SU-DHL-6 (cell line): Measurements from ENCODE around the gene CXCR3.
"Not testable (repeated sequence)": the region's sequence is repeated elsewhere in the genome, so short reads cannot be mapped to it uniquely, and the experiment has no call there.

Experiments used
- H2AFZ ChIP-seq: fragments of 200-600 bp; sonication (generic); 2 replicates; pipeline ENCODE4 v1.6.1; 2014; ENCODE audit warnings: low read depth, mild to moderate bottlenecking, moderate library complexity, mixed read lengths, antibody characterized with exemption, low read length; ENCODE audit not compliant: severe bottlenecking
- H3F3A ChIP-seq: fragments of 200-600 bp; shearing (Covaris generic); 2 replicates; pipeline ENCODE4 v1.6.0; 2016; ENCODE audit warnings: antibody characterized with exemption, mild to moderate bottlenecking; ENCODE audit not compliant: insufficient read depth
- H3K27ac ChIP-seq: fragments of 200-600 bp; sonication (generic); 2 replicates; pipeline ENCODE4 v1.5.1; 2016; ENCODE audit warnings: low read depth, mild to moderate bottlenecking, low read length, moderate library complexity, mixed read lengths
- H3K27me3 ChIP-seq: fragments of 200-600 bp; sonication (generic), shearing (Covaris generic); 2 replicates; pipeline ENCODE4 v1.6.0; 2014; ENCODE audit warnings: mild to moderate bottlenecking, low read length
- H3K36me3 ChIP-seq: fragments of 200-600 bp; sonication (generic); 2 replicates; pipeline ENCODE4 v1.6.1; 2014; ENCODE audit warnings: mild to moderate bottlenecking, low read length, mixed read lengths
- H3K4me2 ChIP-seq: fragments of 300-600, 200-600 bp; shearing (Covaris generic), sonication (generic); 2 replicates; pipeline ENCODE4 v1.6.0; 2014; ENCODE audit warnings: low read length, low read depth, mild to moderate bottlenecking; ENCODE audit not compliant: poor library complexity, severe bottlenecking
- H3K4me3 ChIP-seq: fragments of 200-600 bp; sonication (generic); 2 replicates; pipeline ENCODE4 v1.5.1; 2014; ENCODE audit warnings: antibody characterized with exemption, low read length, mild to moderate bottlenecking, mixed read lengths; ENCODE audit not compliant: insufficient read depth, poor library complexity, severe bottlenecking
- H3K79me2 ChIP-seq: fragments of 200-600 bp; sonication (generic); 2 replicates; pipeline ENCODE4 v1.6.1; 2014; ENCODE audit warnings: mild to moderate bottlenecking, low read length, moderate library complexity; ENCODE audit not compliant: insufficient read depth
- H3K9ac ChIP-seq: fragments of 200-600 bp; sonication (generic); 2 replicates; pipeline ENCODE4 v1.7.0; 2014; ENCODE audit warnings: mild to moderate bottlenecking, low read length
- H3K9me2 ChIP-seq: fragments of 200-600 bp; sonication (generic); replicated peaks from 2 replicates; pipeline ENCODE4 v1.6.1; 2014; ENCODE audit warnings: low read length; ENCODE audit not compliant: insufficient read depth
- H3K9me3 ChIP-seq: fragments of 200-600 bp; sonication (generic); 2 replicates; pipeline ENCODE4 v1.6.1; 2014; ENCODE audit warnings: low read length, mixed read lengths; ENCODE audit not compliant: insufficient read depth
- H4K20me1 ChIP-seq: fragments of 200-600 bp; sonication (generic); 2 replicates; pipeline ENCODE4 v1.6.1; 2014; ENCODE audit warnings: low read depth, mild to moderate bottlenecking, antibody characterized with exemption, low read length, moderate library complexity, mixed read lengths
- EZH2phosphoT487 ChIP-seq: fragments of 200-600 bp; sonication (generic), shearing (Covaris generic); conservative IDR thresholded peaks from 2 replicates; pipeline ENCODE4 v1.6.1; 2018; ENCODE audit warnings: mild to moderate bottlenecking, antibody characterized with exemption, low read length, moderate library complexity, mixed read lengths
- TF ChIP-seq, protein P1 (sequence below): fragments of 200-600 bp; sonication (generic); IDR thresholded peaks from one replicate; pipeline ENCODE4 v1.5.1; 2017; ENCODE audit warnings: antibody characterized with exemption, mild to moderate bottlenecking, low read length, moderate library complexity; ENCODE audit not compliant: insufficient read depth, poor library complexity, severe bottlenecking

The CXCR3 gene

DNA sequence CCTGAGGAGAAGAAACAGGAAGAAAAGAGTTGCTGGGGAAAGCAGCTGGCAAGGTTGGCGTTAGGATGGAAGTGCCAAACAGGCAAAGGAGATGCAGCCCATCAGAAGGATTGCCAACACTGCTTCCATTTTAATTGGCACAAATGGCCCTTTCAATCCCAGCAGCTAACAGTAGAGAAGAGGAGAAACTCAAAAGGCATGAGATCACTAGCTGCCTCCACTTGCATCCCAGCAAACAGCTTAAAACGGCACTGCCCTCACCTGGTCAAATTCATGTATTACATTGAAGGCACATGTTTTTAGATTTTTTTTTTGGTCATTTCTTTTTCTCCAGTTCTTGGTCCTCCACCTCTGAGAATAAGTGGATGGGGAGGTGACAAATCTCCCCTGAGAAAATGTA is 34.1 kb upstream of the CXCR3 start:
- TF ChIP-seq, protein P1, sequence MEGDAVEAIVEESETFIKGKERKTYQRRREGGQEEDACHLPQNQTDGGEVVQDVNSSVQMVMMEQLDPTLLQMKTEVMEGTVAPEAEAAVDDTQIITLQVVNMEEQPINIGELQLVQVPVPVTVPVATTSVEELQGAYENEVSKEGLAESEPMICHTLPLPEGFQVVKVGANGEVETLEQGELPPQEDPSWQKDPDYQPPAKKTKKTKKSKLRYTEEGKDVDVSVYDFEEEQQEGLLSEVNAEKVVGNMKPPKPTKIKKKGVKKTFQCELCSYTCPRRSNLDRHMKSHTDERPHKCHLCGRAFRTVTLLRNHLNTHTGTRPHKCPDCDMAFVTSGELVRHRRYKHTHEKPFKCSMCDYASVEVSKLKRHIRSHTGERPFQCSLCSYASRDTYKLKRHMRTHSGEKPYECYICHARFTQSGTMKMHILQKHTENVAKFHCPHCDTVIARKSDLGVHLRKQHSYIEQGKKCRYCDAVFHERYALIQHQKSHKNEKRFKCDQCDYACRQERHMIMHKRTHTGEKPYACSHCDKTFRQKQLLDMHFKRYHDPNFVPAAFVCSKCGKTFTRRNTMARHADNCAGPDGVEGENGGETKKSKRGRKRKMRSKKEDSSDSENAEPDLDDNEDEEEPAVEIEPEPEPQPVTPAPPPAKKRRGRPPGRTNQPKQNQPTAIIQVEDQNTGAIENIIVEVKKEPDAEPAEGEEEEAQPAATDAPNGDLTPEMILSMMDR: peak; percentile 34
- no peak for TF ChIP-seq EZH2phosphoT487
- Histone ChIP-seq H3K79me2 (no peaks in the 10 kb centered on the region), H4K20me1 (no peaks in the 10 kb centered on the region), H3K9me3 (no peaks in the 10 kb centered on the region), H2AFZ (no peak overlapping the region), H3K27me3 (no peaks in the 10 kb centered on the region), H3K9ac (no peak overlapping the region), H3K36me3 (no peaks in the 10 kb centered on the region), H3K9me2 (no peaks in the 10 kb centered on the region), H3K4me2 (no peak overlapping the region), H3K27ac (no peak overlapping the region), H3F3A (no peaks in the 10 kb centered on the region), H3K4me3 (no peak overlapping the region)

DNA sequence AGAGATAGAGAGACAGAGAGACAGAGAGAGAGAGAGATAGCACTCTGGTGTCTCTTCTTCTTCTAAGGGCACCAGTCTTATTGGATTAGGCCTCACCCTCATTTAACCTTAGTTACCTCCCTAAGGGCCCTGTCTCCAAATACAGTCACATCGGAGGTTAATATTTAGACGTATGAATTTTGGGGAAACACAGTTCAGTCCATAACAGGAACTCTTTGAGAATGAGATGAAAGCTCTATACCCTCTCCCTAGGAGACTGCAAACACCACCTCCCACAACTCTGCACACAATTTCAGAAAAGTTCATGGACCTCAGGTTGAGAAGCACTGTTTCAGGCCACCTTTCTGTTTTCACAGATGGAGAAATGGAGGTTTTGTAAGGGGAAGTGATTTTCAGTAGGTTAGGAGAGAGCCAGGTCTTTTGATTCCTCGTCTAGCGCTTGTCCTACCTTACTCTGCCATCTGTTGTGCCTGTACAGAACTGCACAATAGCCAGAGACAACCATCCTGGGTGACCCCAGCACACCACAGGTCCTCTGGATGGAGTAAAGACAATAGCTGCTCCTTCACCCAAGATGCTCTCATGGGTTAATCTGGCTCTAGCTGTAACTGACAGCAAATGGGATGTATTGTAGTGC is 32.1 kb upstream of the CXCR3 start:
- no peaks in the 10 kb centered on the region for H3K9me3 ChIP-seq
- no peak overlapping the region for H3K9ac ChIP-seq
- H3K36me3 ChIP-seq: no peaks in the 10 kb centered on the region
- TF ChIP-seq, protein P1: no peak
- no peak for TF ChIP-seq EZH2phosphoT487
- no peak overlapping the region for H3K4me3 ChIP-seq
- H3K9me2 ChIP-seq: no peaks in the 10 kb centered on the region
- no peaks in the 10 kb centered on the region for H3K27me3 ChIP-seq
- no peak overlapping the region for H2AFZ ChIP-seq
- H3K4me2 ChIP-seq: no peak overlapping the region
- no peaks in the 10 kb centered on the region for H3K79me2 ChIP-seq
- no peaks in the 10 kb centered on the region for H3F3A ChIP-seq
- no peak overlapping the region for H3K27ac ChIP-seq
- H4K20me1 ChIP-seq: no peaks in the 10 kb centered on the region

DNA sequence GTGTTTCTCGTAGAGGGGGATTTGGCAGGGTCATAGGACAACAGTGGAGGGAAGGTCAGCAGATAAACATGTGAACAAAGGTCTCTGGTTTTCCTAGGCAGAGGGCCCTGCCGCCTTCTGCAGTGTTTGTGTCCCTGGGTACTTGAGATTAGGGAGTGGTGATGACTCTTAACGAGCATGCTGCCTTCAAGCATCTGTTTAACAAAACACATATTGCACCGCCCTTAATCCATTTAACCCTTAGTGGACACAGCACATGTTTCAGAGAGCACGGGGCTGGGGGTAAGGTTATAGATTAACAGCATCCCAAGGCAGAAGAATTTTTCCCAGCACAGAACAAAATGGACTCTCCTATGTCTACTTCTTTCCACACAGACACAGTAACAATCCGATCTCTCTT is 26.1 kb upstream of the CXCR3 start:
- H3K9me2 ChIP-seq, H3F3A ChIP-seq, H3K4me3 ChIP-seq, H4K20me1 ChIP-seq, H3K27me3 ChIP-seq, H3K9me3 ChIP-seq, H3K79me2 ChIP-seq, H3K4me2 ChIP-seq, H2AFZ ChIP-seq, H3K27ac ChIP-seq, H3K36me3 ChIP-seq, H3K9ac ChIP-seq: not testable (repeated sequence)

DNA sequence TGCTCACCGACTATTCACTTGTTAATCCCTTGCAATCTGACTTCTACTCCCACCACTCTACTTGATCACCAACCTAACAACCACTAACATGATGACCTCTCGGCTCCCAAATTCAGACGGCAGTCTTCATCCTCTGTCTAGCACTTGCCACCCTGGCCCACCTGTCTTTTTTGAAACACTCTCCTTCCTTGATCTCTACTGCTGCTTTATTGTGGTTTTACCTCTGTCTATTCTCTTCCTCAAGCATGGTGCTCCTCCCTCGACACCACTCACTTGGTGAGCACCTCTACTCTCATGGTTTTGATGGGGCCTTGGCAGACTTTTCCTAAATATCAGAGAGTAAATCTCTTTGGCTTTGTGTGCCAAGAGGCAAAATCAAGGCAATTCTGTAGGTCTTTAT is 21.7 kb upstream of the CXCR3 start:
- no peak overlapping the region for H3K9ac ChIP-seq
- no peak overlapping the region for H3K4me3 ChIP-seq
- no peak overlapping the region for H3K4me2 ChIP-seq
- no peaks in the 10 kb centered on the region for H4K20me1 ChIP-seq
- H3K79me2 ChIP-seq: no peaks in the 10 kb centered on the region
- no peak overlapping the region for H2AFZ ChIP-seq
- H3K36me3 ChIP-seq: no peaks in the 10 kb centered on the region
- no peaks in the 10 kb centered on the region for H3F3A ChIP-seq
- no peak overlapping the region for H3K27ac ChIP-seq
- H3K27me3 ChIP-seq: no peaks in the 10 kb centered on the region
- TF ChIP-seq EZH2phosphoT487: no peak
- TF ChIP-seq, protein P1: no peak
- no peaks in the 10 kb centered on the region for H3K9me3 ChIP-seq
- no peaks in the 10 kb centered on the region for H3K9me2 ChIP-seq
